Activated CD8-positive, alpha-beta memory T cell treated with anti-CD3 and anti-CD28 coated beads, Interleukin-2, amount 10 ng/mL, durations not matched to agents 7 days and 5 days (primary cell): ENCODE data around the gene CRYGA. TPM values are rescaled to one million over a fixed set of nuclear protein-coding genes. Genes with fewer than 3 reads are reported as not detected.
"Not testable (repeated sequence)": the region's sequence is repeated elsewhere in the genome, so short reads cannot be mapped to it uniquely, and the experiment has no call there.

Experiments
- ATAC-seq: fragments of 150-1000 bp; cut with Tn5 transposase; one replicate; pipeline ENCODE4 v1.10.0; 2021; ENCODE audit warnings: moderate library complexity
- CTCF ChIA-PET: fragments of 350-600 bp; sonication (Branson Sonifier 250); formaldehyde crosslinking; loops from one replicate; lab custom pipeline; 2021; ENCODE audit warnings: antibody characterized with exemption; lab: Charles Lee
- DNase-seq: peaks from one replicate; pipeline ENCODE4 v3.0.0-alpha.2; 2020
- H3K27ac Mint-ChIP-seq: one replicate; pipeline ENCODE4 v1.8.0; 2021; ENCODE audit warnings: mild to moderate bottlenecking, mixed read lengths
- H3K27me3 Mint-ChIP-seq: one replicate; pipeline ENCODE4 v1.8.0; 2021; ENCODE audit warnings: mixed read lengths
- H3K36me3 Mint-ChIP-seq: one replicate; pipeline ENCODE4 v1.8.0; 2021; ENCODE audit warnings: mild to moderate bottlenecking, mixed read lengths
- H3K4me1 Mint-ChIP-seq: one replicate; pipeline ENCODE4 v1.8.0; 2021; ENCODE audit warnings: mixed read lengths
- H3K4me3 Mint-ChIP-seq: one replicate; pipeline ENCODE4 v1.8.0; 2021; ENCODE audit warnings: mild to moderate bottlenecking, moderate library complexity, mixed read lengths
- H3K9me3 Mint-ChIP-seq: one replicate; pipeline ENCODE4 v1.8.0; 2022; ENCODE audit warnings: low read depth, mixed read lengths
- total RNA-seq, 2 experiments: library from RNA; stranded (reverse); gene quantifications; one replicate each; pipeline ENCODE4 v1.2.3, GENCODE V29; 2021

CRYGA gene
- total RNA-seq, 2 experiments from 2014 or later, result not detected

DNA sequence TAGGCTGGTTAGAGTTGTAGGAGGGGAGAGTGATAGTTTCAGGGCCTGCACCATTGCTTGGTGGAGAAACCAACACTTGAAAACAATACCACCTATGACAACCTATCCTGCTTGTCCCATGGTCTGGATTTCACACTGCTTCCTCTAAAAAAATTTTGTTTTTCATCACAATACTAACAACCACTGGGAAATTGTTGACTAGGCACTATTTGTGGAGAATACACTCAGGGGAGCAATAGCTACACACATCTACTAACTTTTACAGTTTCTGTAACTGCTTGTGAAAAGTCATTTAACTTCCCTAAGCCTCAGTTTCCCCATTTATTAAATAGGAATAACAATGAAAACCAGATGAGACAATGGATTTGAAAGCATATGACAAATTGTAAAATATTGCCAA lies 13.3 kb downstream of the CRYGA start:
- Mint-ChIP-seq H3K4me3 (no peak overlapping the region), H3K9me3 (peaks cover 1% of the 10 kb centered on the region), H3K4me1 (no peaks in the 10 kb centered on the region), H3K36me3 (no peaks in the 10 kb centered on the region), H3K27me3 (peaks cover 9% of the 10 kb centered on the region), H3K27ac (no peak overlapping the region)
- DNase-seq, result no peak
- CTCF ChIA-PET, result no interaction called here
- no peak for ATAC-seq

DNA sequence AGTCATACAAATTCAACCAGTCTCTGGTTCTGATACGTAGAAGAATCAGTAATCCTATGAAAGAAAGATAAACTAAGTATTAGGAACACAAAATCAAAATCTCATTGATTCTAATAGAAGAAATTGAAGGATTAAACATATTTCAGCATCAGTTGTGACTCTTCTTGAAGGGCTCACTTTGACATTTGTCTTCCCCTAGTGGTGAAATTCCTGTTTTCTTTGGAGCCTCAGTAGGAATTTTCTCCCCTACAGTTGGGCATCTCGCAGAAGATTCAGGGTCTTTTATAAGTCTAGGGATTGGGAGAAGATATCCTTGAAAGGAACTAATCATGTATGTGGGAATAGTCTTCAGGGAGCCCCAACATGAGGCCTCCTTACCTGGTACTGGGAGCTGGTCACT lies 14.6 kb downstream of the CRYGA start:
- CTCF ChIA-PET, result no interaction called here
- Mint-ChIP-seq H3K27ac (no peak overlapping the region), H3K27me3 (peaks cover 9% of the 10 kb centered on the region), H3K9me3 (peaks cover 1% of the 10 kb centered on the region), H3K36me3 (no peaks in the 10 kb centered on the region), H3K4me3 (no peak overlapping the region), H3K4me1 (no peaks in the 10 kb centered on the region)
- ATAC-seq (no peak), DNase-seq (no peak)

DNA sequence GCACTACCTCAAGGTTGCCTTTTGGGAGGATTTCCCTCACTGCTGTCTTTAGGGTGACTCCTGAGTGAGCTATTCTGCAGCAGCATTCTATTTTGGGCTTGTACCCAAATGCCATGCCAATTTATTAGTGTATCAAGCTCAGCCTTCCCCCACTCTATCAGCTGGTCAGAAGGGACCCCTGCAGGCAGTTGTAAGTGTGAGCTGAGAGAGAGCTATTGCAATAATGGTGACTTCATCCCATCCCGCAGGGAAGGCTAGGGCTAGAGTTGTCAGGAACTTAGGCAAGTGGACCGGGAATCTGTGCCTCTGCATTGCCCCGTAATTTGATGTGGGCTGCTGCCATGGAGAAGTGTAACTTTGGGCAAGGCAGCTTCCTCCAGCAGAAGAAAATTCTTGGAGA lies 15.6 kb downstream of the CRYGA start:
- CTCF ChIA-PET, result no interaction called here
- ATAC-seq, result no peak
- H3K4me1 Mint-ChIP-seq, result no peaks in the 10 kb centered on the region
- H3K27me3 Mint-ChIP-seq, result peaks cover 9% of the 10 kb centered on the region
- no peaks in the 10 kb centered on the region for H3K36me3 Mint-ChIP-seq
- peaks cover 1% of the 10 kb centered on the region for H3K9me3 Mint-ChIP-seq
- no peak for DNase-seq
- H3K27ac Mint-ChIP-seq, result no peak overlapping the region
- no peak overlapping the region for H3K4me3 Mint-ChIP-seq

DNA sequence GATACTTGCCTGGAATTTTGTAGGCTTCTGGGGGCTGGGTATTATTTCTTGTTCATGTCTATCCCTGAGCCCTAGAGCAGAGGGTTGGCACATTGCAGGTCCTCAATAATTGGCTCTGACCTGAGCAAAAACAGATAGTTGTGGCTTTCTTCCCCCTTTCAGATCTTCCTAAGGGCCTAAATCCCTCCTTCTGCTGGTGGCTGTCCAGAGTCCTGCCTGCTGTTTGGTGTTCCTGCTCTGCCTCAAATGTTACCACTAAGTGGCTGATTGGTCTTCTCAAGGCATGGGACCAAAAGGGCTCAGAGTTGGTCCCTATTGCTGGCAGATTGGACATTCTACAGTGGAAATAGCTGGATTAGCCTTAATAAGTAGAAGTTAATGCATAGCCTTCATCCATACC lies 16.4 kb downstream of the CRYGA start:
- Mint-ChIP-seq H3K9me3 (peaks cover 1% of the 10 kb centered on the region), H3K27ac (no peak overlapping the region), H3K36me3 (no peaks in the 10 kb centered on the region), H3K4me3 (no peak overlapping the region), H3K27me3 (peaks cover 5% of the 10 kb centered on the region), H3K4me1 (no peaks in the 10 kb centered on the region)
- CTCF ChIA-PET, result no interaction called here
- ATAC-seq (no peak), DNase-seq (no peak)

DNA sequence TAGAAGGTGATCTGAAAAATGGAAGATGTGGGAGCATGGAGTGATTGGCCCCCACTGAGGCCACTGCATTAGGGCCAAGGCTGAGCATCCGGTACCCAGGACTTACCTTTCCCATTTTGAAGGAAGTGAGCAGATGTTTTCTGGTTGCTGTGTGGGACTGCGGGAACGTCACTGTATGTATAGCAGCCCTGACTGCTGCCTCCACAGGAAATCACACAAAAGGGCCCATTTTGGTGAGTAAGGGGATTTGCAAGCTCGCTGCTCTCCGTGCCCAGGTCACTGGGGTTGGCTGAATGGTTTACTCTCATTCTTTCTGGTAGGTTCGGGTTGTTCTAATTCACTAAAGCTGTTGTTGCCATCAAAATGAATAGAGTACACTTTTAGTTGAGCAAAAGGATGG lies 17.4 kb downstream of the CRYGA start, which contains the start of gene CRYGB:
Gene CRYGB, minus strand, starts transcription at position 153 of the 400 bp plus-strand sequence. Its CDS starts 38 bp downstream, at position 115.
- ATAC-seq (no peak), DNase-seq (no peak)
- Mint-ChIP-seq H3K4me3 (no peak within 1 kb of the TSS), H3K36me3 (no peaks in the 10 kb centered on the region), H3K4me1 (no peaks in the 10 kb centered on the region), H3K9me3 (peaks cover 1% of the 10 kb centered on the region), H3K27ac (no peak within 1 kb of the TSS), H3K27me3 (no peaks in the 10 kb centered on the region)
- CTCF ChIA-PET, result no interaction called here

DNA sequence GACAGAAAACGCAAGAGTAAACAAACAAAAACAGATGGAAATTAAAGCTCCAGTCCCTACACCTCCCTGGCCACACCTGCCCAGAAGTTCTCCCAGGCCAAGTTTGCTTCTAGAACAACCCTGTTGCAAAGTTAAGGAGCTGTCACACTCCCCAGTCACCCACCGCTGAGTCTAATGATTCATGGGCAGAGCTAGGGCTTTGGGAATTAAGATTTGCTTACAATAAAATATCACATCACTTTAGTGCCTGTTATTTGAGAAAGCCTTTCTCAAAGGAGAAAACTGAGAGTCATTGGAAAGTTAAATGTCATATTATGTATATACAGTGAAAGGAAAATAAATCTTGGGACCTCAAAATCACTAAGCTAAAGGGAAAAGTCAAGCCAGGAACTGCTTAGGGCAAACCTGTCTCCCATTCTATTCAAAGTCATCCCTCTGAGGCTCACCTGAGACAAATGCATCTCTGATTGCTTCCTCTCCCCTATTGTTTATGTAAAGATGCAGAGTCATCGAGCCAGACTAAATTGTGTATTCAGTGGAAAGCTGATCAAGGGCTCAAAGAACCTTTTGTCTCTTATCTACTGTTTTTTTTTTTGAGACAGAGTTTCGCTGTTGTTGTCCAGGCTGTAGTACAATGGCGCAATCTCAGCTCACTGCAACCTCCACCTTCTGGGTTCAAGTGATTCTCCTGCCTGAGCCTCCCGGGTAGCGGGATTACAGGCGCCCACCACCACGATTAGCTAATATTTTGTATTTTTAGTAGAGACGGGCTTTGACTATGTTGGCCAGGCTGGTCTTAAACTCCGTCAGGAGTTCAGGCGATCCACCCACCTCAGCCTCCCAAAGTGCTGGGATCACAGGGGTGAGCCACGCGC lies 20.2 kb downstream of the CRYGA start:
- no peak for ATAC-seq
- CTCF ChIA-PET, result no interaction called here
- no peaks in the 10 kb centered on the region for H3K27me3 Mint-ChIP-seq
- H3K4me3 Mint-ChIP-seq, result no peak overlapping the region
- no peaks in the 10 kb centered on the region for H3K9me3 Mint-ChIP-seq
- no peaks in the 10 kb centered on the region for H3K36me3 Mint-ChIP-seq
- DNase-seq, result no peak
- H3K4me1 Mint-ChIP-seq, result no peaks in the 10 kb centered on the region
- H3K27ac Mint-ChIP-seq, result no peak overlapping the region

DNA sequence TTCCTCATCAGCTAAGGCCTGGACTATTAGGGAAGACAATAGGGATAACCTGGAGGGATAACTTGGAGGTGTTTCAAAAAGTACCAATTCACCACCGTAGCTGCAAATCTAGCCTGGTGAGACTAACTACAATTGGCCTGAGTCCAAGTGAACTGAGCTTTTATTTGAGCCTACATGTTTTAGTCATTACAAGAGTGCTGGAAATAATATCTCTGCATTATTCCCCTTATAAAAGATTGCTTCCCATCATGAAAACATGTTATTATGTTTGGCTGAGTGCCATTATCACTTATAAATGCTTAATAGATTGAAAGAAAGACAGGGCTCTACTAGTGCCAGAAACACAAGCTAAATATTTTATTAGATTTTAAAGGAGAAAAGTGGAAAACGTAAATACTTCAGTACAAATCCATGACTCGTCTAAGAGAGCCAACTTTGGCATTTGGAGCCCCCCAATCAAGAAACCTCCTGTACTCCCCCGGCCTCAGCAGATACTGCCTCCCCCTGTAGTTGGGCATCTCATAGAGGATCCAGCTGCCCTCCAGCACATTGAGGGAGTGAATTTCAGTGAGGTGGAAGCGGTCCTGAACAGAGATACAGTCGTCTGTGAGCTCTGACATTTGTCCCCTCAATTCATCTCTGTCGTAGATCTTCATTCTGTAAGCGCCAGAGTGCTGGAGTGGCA lies 21.0 kb downstream of the CRYGA start:
- no peak overlapping the region for H3K27ac Mint-ChIP-seq
- no peaks in the 10 kb centered on the region for H3K36me3 Mint-ChIP-seq
- ATAC-seq (no peak), DNase-seq (no peak)
- H3K27me3 Mint-ChIP-seq, result no peaks in the 10 kb centered on the region
- no peaks in the 10 kb centered on the region for H3K4me1 Mint-ChIP-seq
- no peak overlapping the region for H3K4me3 Mint-ChIP-seq
- no peaks in the 10 kb centered on the region for H3K9me3 Mint-ChIP-seq
- CTCF ChIA-PET, result no interaction called here

DNA sequence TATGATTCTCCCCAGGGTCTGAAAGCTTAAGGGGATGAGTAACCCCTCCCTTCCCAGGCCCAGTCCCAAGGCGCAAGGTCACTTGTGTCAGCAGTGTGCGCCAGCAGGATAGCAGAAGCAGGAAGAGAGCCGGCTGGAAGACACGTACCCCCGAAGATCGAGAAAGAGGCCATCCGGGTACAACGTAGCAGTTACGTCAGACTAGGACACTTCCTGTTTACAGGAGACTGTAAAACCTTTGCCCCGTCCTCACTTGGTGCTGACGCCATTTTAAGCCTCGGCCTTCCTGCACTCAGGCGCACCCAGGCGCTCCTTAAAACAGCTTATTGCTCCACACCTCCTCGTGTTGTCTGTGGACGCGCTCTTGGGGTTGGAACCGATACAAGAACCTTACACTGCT lies 23.9 kb downstream of the CRYGA start:
- no peak for DNase-seq
- no peak overlapping the region for H3K27ac Mint-ChIP-seq
- no peaks in the 10 kb centered on the region for H3K27me3 Mint-ChIP-seq
- peaks cover 15% of the 10 kb centered on the region for H3K4me1 Mint-ChIP-seq
- ATAC-seq, result no peak
- H3K4me3 Mint-ChIP-seq, result no peak overlapping the region
- CTCF ChIA-PET, result no interaction called here
- no peaks in the 10 kb centered on the region for H3K9me3 Mint-ChIP-seq
- no peaks in the 10 kb centered on the region for H3K36me3 Mint-ChIP-seq

DNA sequence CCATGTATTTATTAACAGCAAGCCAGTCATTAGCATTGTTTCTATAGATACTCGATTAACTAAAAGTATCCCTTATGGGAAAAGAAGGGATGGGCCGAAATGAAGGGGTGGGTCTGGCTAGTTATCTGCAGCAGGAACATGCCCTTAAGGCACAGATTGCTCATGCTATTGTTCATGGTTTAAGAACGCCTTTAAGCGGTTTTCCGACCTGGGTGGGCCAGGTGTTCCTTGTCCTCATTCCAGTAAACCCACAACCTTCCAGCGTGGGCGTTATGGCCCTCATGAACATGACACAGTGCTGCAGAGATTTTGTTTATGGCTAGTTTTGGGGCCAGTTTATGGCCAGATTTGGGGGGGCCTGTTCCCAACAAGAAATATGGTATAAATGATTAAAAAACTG lies 25.1 kb downstream of the CRYGA start:
- ATAC-seq, H3K9me3 Mint-ChIP-seq, H3K27me3 Mint-ChIP-seq, CTCF ChIA-PET, DNase-seq, H3K27ac Mint-ChIP-seq, H3K4me3 Mint-ChIP-seq, H3K36me3 Mint-ChIP-seq: not testable (repeated sequence)
- peaks cover 18% of the 10 kb centered on the region for H3K4me1 Mint-ChIP-seq

DNA sequence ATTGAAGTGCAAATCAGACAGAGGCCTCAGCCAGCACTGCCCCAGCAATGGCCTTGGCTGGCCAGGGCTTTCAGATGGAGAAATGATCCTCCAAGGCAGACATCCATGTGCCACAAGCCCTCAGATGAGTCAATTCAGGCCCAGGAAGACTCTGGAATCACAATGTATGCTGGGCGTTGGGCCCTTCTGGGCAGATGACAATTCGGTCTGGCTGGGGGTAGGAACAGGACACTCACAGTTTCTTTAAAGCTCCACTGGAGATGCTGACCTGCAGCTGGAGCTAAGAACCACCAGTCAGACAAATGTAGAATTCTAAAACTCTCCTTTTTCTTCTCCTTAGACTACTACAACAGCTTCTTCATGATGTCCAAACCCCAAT lies 26.7 kb downstream of the CRYGA start:
- H3K4me3 Mint-ChIP-seq, result no peak overlapping the region
- CTCF ChIA-PET, result no interaction called here
- DNase-seq, result no peak
- peaks cover 5% of the 10 kb centered on the region for H3K27me3 Mint-ChIP-seq
- H3K36me3 Mint-ChIP-seq, result no peaks in the 10 kb centered on the region
- H3K9me3 Mint-ChIP-seq, result no peaks in the 10 kb centered on the region
- ATAC-seq, result no peak
- H3K4me1 Mint-ChIP-seq, result peaks cover 18% of the 10 kb centered on the region
- no peak overlapping the region for H3K27ac Mint-ChIP-seq

DNA sequence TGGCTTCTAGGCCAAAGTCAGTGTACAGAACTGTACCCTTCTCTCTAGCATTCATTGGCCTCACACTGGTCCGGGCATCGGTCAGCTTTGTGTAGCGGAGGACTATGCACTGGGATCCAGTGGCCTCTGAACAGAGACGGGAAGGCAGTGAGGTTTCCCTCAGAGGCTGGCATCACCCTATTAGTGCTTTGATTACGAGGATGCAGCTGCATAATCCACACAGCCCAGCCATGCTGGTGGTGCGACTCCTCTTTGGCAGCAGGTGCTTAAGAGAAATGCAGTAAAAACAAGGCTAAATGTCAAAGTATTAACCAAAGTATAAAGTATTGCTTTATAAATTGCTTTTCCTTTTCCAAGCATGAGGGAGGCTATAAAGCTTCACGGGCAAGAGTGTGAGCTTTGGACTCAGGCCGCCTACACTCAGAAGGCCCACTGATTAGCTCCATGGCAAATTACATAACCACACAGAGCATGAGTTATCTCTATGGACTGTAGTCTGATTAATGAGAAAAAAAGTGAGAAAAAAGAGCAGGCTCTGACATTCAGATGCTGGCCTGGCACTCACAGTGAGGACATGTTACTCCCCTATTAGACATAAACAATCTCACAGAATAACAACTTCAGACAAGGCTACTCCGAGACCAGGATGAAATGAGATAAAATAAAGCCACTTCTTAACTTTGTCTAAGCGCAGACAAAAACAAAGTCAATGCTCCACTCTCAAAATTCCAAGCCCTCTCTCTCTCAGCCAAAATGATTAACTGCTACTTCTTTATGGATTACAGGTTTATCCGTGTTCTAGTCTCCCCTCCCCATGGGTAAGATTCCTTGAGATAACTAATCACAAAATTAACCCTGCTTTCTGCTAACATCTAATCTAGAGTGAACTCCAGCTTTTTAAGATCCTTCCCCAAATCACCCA lies 27.3 kb downstream of the CRYGA start:
- DNase-seq, result no peak
- no peaks in the 10 kb centered on the region for H3K36me3 Mint-ChIP-seq
- H3K9me3 Mint-ChIP-seq, result no peaks in the 10 kb centered on the region
- ATAC-seq, result no peak
- peaks cover 18% of the 10 kb centered on the region for H3K4me1 Mint-ChIP-seq
- CTCF ChIA-PET, result no interaction called here
- H3K27me3 Mint-ChIP-seq, result peaks cover 5% of the 10 kb centered on the region
- no peak overlapping the region for H3K27ac Mint-ChIP-seq
- H3K4me3 Mint-ChIP-seq, result no peak overlapping the region

DNA sequence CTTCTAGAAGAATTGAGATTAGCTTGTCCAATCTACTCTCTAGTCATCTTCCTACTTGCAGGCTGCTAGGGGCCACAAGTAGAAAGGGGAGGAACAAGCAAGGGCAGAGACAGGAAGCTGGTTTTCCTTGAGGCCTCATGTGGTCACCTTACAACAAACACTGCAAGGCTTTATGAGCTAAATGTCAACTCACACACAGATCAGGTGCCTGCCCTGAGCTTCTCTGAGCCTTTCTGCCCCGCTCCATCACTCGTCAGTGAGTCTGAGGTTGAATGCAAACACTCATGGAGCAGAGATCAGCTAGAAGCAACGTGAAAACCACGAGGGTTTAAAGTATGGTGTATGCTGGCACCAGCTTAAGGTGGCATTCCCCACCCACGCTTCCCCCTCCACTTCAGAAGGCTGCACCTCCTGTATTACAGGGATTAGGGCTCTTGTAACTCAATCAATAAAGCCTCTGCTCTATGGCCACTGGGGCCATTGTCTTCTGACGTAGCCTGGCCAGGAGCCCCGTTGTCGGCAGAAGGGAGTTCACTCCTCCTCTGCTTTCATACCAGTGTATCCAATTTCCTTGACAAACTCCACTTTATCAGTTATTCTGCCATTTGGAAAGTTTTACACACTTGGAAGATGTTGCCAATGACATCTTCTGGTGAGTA lies 28.3 kb downstream of the CRYGA start:
- no peaks in the 10 kb centered on the region for H3K36me3 Mint-ChIP-seq
- H3K4me3 Mint-ChIP-seq, result no peak overlapping the region
- CTCF ChIA-PET, result interaction anchor here (0.7 to 1.0 kb wide), 3 partner anchors 34 to 238 kb away, joined by 3 to 5 read pairs (median 3); no protein-coding TSS in a partner anchor
- H3K9me3 Mint-ChIP-seq, result no peaks in the 10 kb centered on the region
- DNase-seq, result peak; percentile 70
- H3K4me1 Mint-ChIP-seq, result peaks cover 18% of the 10 kb centered on the region
- H3K27me3 Mint-ChIP-seq, result peaks cover 10% of the 10 kb centered on the region
- ATAC-seq, result peak; percentile 88
- H3K27ac Mint-ChIP-seq, result peak overlapping the region; percentile 50

DNA sequence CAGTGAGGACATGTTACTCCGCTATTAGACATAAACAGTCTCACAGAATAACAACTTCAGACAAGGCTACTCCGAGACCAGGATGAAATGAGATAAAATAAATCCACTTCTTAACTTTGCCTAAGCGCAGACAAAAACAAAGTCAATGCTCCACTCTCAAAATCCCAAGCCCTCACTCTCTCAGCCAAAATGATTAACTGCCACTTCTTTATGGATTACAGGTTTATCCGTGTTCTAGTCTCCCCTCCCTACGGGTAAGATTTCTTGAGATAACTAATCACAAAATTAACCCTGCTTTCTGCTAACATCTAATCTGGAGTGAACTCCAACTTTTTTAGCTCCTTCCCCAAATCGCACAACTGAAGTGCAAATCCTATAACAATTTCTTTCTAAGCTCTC lies 32.7 kb downstream of the CRYGA start:
- no peak for DNase-seq
- CTCF ChIA-PET, result no interaction called here
- Mint-ChIP-seq H3K9me3 (no peaks in the 10 kb centered on the region), H3K36me3 (no peaks in the 10 kb centered on the region), H3K4me1 (peaks cover 15% of the 10 kb centered on the region), H3K4me3 (no peak overlapping the region), H3K27ac (no peak overlapping the region), H3K27me3 (peaks cover 21% of the 10 kb centered on the region)
- no peak for ATAC-seq
